Measurements from ENCODE around the gene MID1.
A peak's percentile ranks its signal among the peaks of the same experiment; 100 is the strongest.

Gene MID1

GRCh38 chrX:10654960-10655359 is 34.6 kb upstream of the MID1 start:
- H3K36me3 ChIP-seq (ENCODE audit: control insufficient read depth, insufficient read depth, low read length), result no peaks in the 10 kb centered on the region
- DNase-seq (ENCODE audit: extremely low read depth, insufficient read length), result no peak
- no peaks in the 10 kb centered on the region for H3K27me3 ChIP-seq (replicated peaks; ENCODE audit: control insufficient read depth, insufficient read depth, low read length)
- TF ChIP-seq, protein P1, sequence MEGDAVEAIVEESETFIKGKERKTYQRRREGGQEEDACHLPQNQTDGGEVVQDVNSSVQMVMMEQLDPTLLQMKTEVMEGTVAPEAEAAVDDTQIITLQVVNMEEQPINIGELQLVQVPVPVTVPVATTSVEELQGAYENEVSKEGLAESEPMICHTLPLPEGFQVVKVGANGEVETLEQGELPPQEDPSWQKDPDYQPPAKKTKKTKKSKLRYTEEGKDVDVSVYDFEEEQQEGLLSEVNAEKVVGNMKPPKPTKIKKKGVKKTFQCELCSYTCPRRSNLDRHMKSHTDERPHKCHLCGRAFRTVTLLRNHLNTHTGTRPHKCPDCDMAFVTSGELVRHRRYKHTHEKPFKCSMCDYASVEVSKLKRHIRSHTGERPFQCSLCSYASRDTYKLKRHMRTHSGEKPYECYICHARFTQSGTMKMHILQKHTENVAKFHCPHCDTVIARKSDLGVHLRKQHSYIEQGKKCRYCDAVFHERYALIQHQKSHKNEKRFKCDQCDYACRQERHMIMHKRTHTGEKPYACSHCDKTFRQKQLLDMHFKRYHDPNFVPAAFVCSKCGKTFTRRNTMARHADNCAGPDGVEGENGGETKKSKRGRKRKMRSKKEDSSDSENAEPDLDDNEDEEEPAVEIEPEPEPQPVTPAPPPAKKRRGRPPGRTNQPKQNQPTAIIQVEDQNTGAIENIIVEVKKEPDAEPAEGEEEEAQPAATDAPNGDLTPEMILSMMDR (IDR thresholded peaks at IDR 0.05; ENCODE audit: insufficient read depth, low read length, poor library complexity, severe bottlenecking), result no peak
- no peak overlapping the region for H3K4me3 ChIP-seq (replicated peaks; ENCODE audit: low read depth, low read length)

DNA sequence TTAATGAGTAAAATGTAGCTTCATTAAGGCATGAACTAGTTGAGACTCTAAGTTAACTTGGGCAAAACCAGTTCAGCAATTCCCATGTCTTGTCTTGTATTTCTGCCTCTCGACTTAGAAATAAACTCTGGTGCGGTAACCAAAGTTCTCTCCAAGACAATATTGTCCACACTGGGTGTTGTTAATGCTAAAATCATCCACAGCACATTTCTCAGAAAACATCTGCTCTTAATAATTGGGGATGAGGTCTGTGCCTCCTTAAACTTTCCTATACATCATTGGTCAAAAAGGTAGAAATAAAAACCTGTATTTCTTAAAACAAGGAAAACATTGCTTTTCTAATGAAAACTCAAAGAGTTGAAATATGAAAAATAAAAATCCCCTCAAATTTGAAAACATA is 32.9 kb upstream of the MID1 start:
- no peak for DNase-seq (ENCODE audit: extremely low read depth, insufficient read length)
- H3K36me3 ChIP-seq (ENCODE audit: control insufficient read depth, insufficient read depth, low read length), result no peaks in the 10 kb centered on the region
- no peak overlapping the region for H3K4me3 ChIP-seq (replicated peaks; ENCODE audit: low read depth, low read length)
- H3K27me3 ChIP-seq (replicated peaks; ENCODE audit: control insufficient read depth, insufficient read depth, low read length), result no peaks in the 10 kb centered on the region
- TF ChIP-seq, protein P1 (IDR thresholded peaks at IDR 0.05; ENCODE audit: insufficient read depth, low read length, poor library complexity, severe bottlenecking), result no peak

DNA sequence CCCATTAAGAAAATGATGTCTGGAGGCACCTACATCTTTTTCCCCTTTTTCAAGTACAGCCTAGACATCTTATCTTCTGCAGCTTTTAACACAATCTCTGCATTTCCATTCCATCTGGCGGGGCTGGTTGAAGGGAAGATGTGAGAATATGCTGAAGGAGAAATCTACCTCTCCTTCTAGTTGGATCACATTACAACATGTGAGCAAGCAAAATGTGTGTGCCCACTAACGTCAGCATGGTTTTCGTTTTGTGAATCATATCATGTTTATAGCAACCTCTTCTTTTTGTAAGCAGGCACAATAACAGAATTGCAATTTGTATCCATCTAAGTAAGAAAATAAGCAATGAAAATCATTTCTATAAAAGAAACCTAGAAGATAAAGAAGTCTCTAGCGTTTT is 28.9 kb upstream of the MID1 start:
- Histone ChIP-seq H3K27me3 (replicated peaks; ENCODE audit: control insufficient read depth, insufficient read depth, low read length) (no peaks in the 10 kb centered on the region), H3K36me3 (ENCODE audit: control insufficient read depth, insufficient read depth, low read length) (no peaks in the 10 kb centered on the region), H3K4me3 (replicated peaks; ENCODE audit: low read depth, low read length) (no peak overlapping the region)
- TF ChIP-seq, protein P1 (IDR thresholded peaks at IDR 0.05; ENCODE audit: insufficient read depth, low read length, poor library complexity, severe bottlenecking), result no peak
- no peak for DNase-seq (ENCODE audit: extremely low read depth, insufficient read length)

GRCh38 chrX:10648614-10649013 is 28.2 kb upstream of the MID1 start:
- TF ChIP-seq, protein P1 (IDR thresholded peaks at IDR 0.05; ENCODE audit: insufficient read depth, low read length, poor library complexity, severe bottlenecking), result no peak
- no peak for DNase-seq (ENCODE audit: extremely low read depth, insufficient read length)
- H3K36me3 ChIP-seq (ENCODE audit: control insufficient read depth, insufficient read depth, low read length), result no peaks in the 10 kb centered on the region
- no peaks in the 10 kb centered on the region for H3K27me3 ChIP-seq (replicated peaks; ENCODE audit: control insufficient read depth, insufficient read depth, low read length)
- H3K4me3 ChIP-seq (replicated peaks; ENCODE audit: low read depth, low read length), result no peak overlapping the region

DNA sequence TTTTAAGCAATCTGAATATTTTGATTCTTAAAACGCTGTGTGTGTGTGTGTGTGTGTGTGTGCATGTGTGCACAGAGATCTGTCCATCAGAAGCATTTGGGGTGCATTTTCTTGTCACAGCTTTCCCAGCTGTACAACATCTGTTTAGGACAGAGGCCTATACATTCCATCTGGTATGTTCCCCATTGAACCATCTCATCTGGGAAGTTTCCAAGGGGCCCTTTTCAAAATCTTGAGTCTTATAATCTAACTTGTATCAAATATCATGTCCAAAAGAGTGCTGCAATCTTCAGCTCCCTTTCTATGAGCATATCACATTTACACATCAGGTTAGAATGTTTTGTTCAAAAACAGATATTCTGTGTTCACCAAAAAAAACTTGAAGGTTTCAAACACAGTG is 16.5 kb upstream of the MID1 start:
- TF ChIP-seq, protein P1 (IDR thresholded peaks at IDR 0.05; ENCODE audit: insufficient read depth, low read length, poor library complexity, severe bottlenecking), result no peak
- Histone ChIP-seq H3K36me3 (ENCODE audit: control insufficient read depth, insufficient read depth, low read length) (no peaks in the 10 kb centered on the region), H3K27me3 (replicated peaks; ENCODE audit: control insufficient read depth, insufficient read depth, low read length) (no peaks in the 10 kb centered on the region; the same call in 1 of the 2 replicates), H3K4me3 (replicated peaks; ENCODE audit: low read depth, low read length) (no peak overlapping the region)
- DNase-seq (ENCODE audit: extremely low read depth, insufficient read length), result no peak

DNA sequence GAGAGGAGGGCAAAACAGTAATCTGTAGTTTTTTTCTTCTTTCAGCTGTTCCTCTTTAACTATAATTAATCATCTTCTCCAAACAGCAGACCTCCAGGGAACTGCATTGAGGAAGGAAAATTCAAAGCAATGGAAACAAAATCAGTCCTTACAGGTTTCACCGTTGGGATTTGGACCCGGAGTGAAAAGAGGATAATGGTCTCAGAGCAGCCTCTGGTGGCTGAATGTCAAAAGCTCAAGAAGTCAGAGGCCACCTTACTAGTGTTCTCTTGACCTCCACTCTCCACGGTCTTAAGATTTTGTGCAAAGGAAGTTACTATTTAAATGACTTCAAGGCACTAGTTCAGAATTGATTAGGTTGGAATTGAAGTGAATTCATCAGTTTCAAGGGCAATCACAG is 16.0 kb upstream of the MID1 start:
- no peaks in the 10 kb centered on the region; the same call in 1 of the 2 replicates for H3K27me3 ChIP-seq (replicated peaks; ENCODE audit: control insufficient read depth, insufficient read depth, low read length)
- DNase-seq (ENCODE audit: extremely low read depth, insufficient read length), result no peak
- H3K4me3 ChIP-seq (replicated peaks; ENCODE audit: low read depth, low read length), result no peak overlapping the region
- no peaks in the 10 kb centered on the region for H3K36me3 ChIP-seq (ENCODE audit: control insufficient read depth, insufficient read depth, low read length)
- TF ChIP-seq, protein P1 (IDR thresholded peaks at IDR 0.05; ENCODE audit: insufficient read depth, low read length, poor library complexity, severe bottlenecking), result peak; percentile 20
